SK-N-SH treated with all-trans-retinoic acid at 6 μM for 48 hours (cell line): ENCODE data around the gene UCKL1.
"Not testable (repeated sequence)": the region's sequence is repeated elsewhere in the genome, so short reads cannot be mapped to it uniquely, and the experiment has no call there.

Experiments
- BACH2 ChIP-seq: fragments of 250-450 bp; sonication (Bioruptor Pico); IDR thresholded peaks from 2 replicates; pipeline ENCODE4 v1.9.0; 2021; ENCODE audit warnings: mild to moderate bottlenecking, borderline replicate concordance
- SNAI2 ChIP-seq: fragments of 250-450 bp; sonication (Bioruptor Pico); IDR thresholded peaks from 2 replicates; pipeline ENCODE4 v1.5.0; 2020; ENCODE audit warnings: mild to moderate bottlenecking, moderate library complexity
- ZNF565 ChIP-seq: fragments of 450-650 bp; formaldehyde crosslinking; conservative IDR thresholded peaks from 2 replicates; pipeline ENCODE4 v1.5.0; 2020; ENCODE audit warnings: low read depth, mild to moderate bottlenecking, moderate library complexity
- TF ChIP-seq, protein P1 (sequence below): fragments of 250-450 bp; sonication (Bioruptor Pico); IDR thresholded peaks from 2 replicates; pipeline ENCODE4 v1.5.1; 2020; ENCODE audit warnings: low read depth, mild to moderate bottlenecking, moderate library complexity

DNA sequence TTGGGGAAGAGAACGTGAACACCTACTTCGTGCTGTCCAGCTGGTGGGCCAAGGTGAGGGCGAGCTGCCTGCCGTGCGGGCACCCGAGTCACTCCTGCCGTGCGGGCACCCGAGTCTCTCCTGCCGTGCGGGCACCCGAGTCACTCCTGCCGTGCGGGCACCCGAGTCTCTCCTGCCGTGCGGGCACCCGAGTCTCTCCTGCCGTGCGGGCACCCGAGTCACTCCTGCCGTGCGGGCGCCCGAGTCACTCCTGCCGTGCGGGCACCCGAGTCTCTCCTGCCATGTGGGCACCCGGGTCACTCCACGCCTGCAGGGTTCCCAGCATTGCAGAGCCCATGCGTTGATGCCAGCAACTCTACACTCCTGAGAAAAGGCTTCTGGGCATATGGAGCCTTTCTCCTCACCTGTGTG lies 26.7 kb downstream of the UCKL1 start:
- TF ChIP-seq BACH2, ZNF565, SNAI2 (CRISPR knock-in tag): not testable (repeated sequence)
- TF ChIP-seq, protein P1, sequence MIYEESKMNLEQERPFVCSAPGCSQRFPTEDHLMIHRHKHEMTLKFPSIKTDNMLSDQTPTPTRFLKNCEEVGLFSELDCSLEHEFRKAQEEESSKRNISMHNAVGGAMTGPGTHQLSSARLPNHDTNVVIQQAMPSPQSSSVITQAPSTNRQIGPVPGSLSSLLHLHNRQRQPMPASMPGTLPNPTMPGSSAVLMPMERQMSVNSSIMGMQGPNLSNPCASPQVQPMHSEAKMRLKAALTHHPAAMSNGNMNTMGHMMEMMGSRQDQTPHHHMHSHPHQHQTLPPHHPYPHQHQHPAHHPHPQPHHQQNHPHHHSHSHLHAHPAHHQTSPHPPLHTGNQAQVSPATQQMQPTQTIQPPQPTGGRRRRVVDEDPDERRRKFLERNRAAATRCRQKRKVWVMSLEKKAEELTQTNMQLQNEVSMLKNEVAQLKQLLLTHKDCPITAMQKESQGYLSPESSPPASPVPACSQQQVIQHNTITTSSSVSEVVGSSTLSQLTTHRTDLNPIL (CRISPR knock-in tag): not testable (repeated sequence)
